ENCODE results near the gene IMPA2. TPM values are rescaled to one million over a fixed set of nuclear protein-coding genes. Genes with fewer than 3 reads are reported as not detected.
"Not testable (repeated sequence)": the region's sequence is repeated elsewhere in the genome, so short reads cannot be mapped to it uniquely, and the experiment has no call there.

Gene IMPA2
- total RNA-seq, 6 experiments from 2014 or later: 32.3 to 51.1 (median 45.7) TPM

GRCh38 chr18:11943551-11943950 lies 37.8 kb upstream of the IMPA2 start:
- WGBS (ENCODE audit: insufficient coverage, low coverage, low lambda C conversion rate, missing lambda C conversion rate): 100% methylated on average over 1 of the region's 6 CpGs
- Histone ChIP-seq H3K36me3 (no peaks in the 10 kb centered on the region), H3K4me1 (peaks cover 0 to 11% (median 5%) of the 10 kb centered on the region in 4 donors), H3K27ac (no peak overlapping the region), H3K27me3 (no peaks in the 10 kb centered on the region), H3K4me3 (no peak overlapping the region), H3K9me3 (no peaks in the 10 kb centered on the region)
- no peak for TF ChIP-seq POLR2A (IDR thresholded peaks at IDR 0.05)
- TF ChIP-seq, protein P1, sequence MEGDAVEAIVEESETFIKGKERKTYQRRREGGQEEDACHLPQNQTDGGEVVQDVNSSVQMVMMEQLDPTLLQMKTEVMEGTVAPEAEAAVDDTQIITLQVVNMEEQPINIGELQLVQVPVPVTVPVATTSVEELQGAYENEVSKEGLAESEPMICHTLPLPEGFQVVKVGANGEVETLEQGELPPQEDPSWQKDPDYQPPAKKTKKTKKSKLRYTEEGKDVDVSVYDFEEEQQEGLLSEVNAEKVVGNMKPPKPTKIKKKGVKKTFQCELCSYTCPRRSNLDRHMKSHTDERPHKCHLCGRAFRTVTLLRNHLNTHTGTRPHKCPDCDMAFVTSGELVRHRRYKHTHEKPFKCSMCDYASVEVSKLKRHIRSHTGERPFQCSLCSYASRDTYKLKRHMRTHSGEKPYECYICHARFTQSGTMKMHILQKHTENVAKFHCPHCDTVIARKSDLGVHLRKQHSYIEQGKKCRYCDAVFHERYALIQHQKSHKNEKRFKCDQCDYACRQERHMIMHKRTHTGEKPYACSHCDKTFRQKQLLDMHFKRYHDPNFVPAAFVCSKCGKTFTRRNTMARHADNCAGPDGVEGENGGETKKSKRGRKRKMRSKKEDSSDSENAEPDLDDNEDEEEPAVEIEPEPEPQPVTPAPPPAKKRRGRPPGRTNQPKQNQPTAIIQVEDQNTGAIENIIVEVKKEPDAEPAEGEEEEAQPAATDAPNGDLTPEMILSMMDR (IDR thresholded peaks at IDR 0.05): no peak
- ATAC-seq (no peak), DNase-seq (no peak)
- intact Hi-C loops (cut with DNase I): no loop called here

GRCh38 chr18:11944252-11944651 lies 37.1 kb upstream of the IMPA2 start:
- no peak overlapping the region for H3K27ac ChIP-seq
- intact Hi-C loops (cut with DNase I): no loop called here
- DNase-seq (no peak), ATAC-seq (no peak)
- no peaks in the 10 kb centered on the region for H3K36me3 ChIP-seq
- H3K9me3 ChIP-seq: no peaks in the 10 kb centered on the region
- TF ChIP-seq, protein P1 (IDR thresholded peaks at IDR 0.05): no peak
- TF ChIP-seq POLR2A (IDR thresholded peaks at IDR 0.05): no peak
- H3K4me1 ChIP-seq: peaks cover 0 to 11% (median 5%) of the 10 kb centered on the region in 4 donors
- WGBS (ENCODE audit: insufficient coverage, low coverage, low lambda C conversion rate, missing lambda C conversion rate): 93% methylated on average over 4 of the region's 4 CpGs
- no peak overlapping the region for H3K4me3 ChIP-seq
- no peaks in the 10 kb centered on the region for H3K27me3 ChIP-seq

- Histone ChIP-seq H3K4me3 (no peak overlapping the region), H3K4me1 (peaks cover 0 to 11% (median 5%) of the 10 kb centered on the region in 4 donors), H3K9me3 (no peaks in the 10 kb centered on the region), H3K27ac (no peak overlapping the region), H3K27me3 (no peaks in the 10 kb centered on the region), H3K36me3 (no peaks in the 10 kb centered on the region)
- TF ChIP-seq, protein P1 (IDR thresholded peaks at IDR 0.05): no peak
- no peak for TF ChIP-seq POLR2A (IDR thresholded peaks at IDR 0.05)
- DNase-seq (no peak), ATAC-seq (no peak)
- intact Hi-C loops (cut with DNase I): no loop called here
- 61% methylated on average over 2 of the region's 5 CpGs for WGBS (ENCODE audit: insufficient coverage, low coverage, low lambda C conversion rate, missing lambda C conversion rate)
Measured at GRCh38 chr18:11944786-11945185, 36.5 kb upstream of the IMPA2 start.

GRCh38 chr18:11945834-11946659 lies 35.3 kb upstream of the IMPA2 start:
- ATAC-seq (peak in 1 of 4 donors; percentile 4), DNase-seq (peak in 1 of 3 donors; percentile 52)
- peaks cover 0 to 11% (median 5%) of the 10 kb centered on the region in 4 donors for H3K4me1 ChIP-seq
- H3K27me3 ChIP-seq; intact Hi-C loops (cut with DNase I); H3K4me3 ChIP-seq; H3K36me3 ChIP-seq; H3K9me3 ChIP-seq: not testable (repeated sequence)
- peak overlapping the region in 2 of 3 donors; percentile 95 to 96 for H3K27ac ChIP-seq
- 74% methylated on average over 21 of the region's 22 CpGs for WGBS (ENCODE audit: insufficient coverage, low coverage, low lambda C conversion rate, missing lambda C conversion rate)

- H3K27ac ChIP-seq: peak overlapping the region; percentile 92 to 96 (median 95)
- no peaks in the 10 kb centered on the region for H3K36me3 ChIP-seq
- H3K27me3 ChIP-seq: no peaks in the 10 kb centered on the region
- peak in 1 of 3 donors; percentile 7 for DNase-seq
- peak overlapping the region; percentile 52 to 66 (median 62) for H3K4me3 ChIP-seq
- intact Hi-C loops (cut with DNase I): no loop called here
- H3K4me1 ChIP-seq: peaks cover 0 to 11% (median 5%) of the 10 kb centered on the region in 4 donors
- 12% methylated on average over 3 of the region's 3 CpGs for WGBS (ENCODE audit: insufficient coverage, low coverage, low lambda C conversion rate, missing lambda C conversion rate)
- TF ChIP-seq POLR2A (IDR thresholded peaks at IDR 0.05): no peak
- TF ChIP-seq, protein P1 (IDR thresholded peaks at IDR 0.05): no peak
- ATAC-seq: peak; percentile 41 to 65 (median 54)
- no peaks in the 10 kb centered on the region for H3K9me3 ChIP-seq
Measured at GRCh38 chr18:11946756-11947155, 34.6 kb upstream of the IMPA2 start.

Measured in right lobe of liver (tissue), 6 donors.